ENCODE results near the gene FGF9.

The FGF9 gene

DNA sequence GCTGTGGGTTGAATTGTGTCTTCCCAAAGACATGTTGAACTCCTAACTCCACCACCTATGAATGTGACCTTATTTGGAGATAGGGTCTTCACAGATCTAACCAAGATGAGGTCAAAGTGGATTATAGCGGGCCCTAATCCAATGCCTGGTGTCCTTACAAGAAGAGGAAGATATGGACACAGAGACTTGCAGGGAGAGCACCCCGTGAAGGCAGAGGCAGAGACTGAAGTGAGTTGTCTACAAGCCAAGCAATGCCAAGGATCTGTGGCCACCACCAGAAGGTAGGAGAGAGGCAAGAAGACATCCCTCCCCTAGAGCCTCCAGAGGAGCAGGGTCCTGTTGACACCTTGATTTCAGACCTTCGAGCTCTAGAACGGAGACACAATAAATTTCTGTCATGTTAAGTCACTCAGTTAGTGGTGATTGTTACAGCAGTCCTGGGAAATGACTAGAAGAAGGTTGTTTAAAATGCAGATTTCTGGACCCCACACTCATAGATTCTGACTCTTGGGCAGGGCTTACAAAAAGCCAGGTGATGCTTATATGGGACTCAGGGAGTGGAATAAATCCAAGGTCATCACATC, 70.6 kb downstream of the FGF9 start:
- no peaks in the 10 kb centered on the region for H3K36me3 ChIP-seq (replicated peaks)
- H3K4me1 ChIP-seq = no peaks in the 10 kb centered on the region
- no peak overlapping the region for H3K4me3 ChIP-seq
- in situ Hi-C loops (cut with MboI; ENCODE audit: low sequenced_read_pairs) = no loop called here
- no peaks in the 10 kb centered on the region for H3K9me3 ChIP-seq
- H3K27me3 ChIP-seq (ENCODE audit: low read depth) = no peaks in the 10 kb centered on the region
- no peak for DNase-seq (ENCODE audit: low spot score in 2 of 2)

DNA sequence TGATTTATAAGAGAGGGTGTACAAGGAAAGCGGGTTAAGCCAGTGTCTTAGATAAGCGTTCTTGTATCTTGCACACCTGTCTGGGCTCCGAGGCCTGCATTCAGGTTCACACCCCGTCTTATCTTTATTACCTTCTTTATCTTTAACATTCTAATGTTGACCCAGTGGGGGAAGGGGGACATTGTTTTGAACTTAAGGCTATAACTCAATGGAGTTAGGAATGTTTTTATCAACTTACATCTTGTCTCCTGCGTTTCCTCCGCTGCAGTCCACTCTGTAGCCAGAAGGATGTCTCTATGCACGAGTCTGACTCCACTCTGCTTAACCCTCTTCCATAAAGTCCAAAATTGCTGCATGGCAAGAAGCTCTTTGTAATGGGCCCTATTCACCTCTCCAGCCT, 71.2 kb downstream of the FGF9 start:
- DNase-seq (ENCODE audit: low spot score in 2 of 2) = no peak
- Histone ChIP-seq H3K9me3 (no peaks in the 10 kb centered on the region), H3K36me3 (replicated peaks) (no peaks in the 10 kb centered on the region), H3K4me1 (no peaks in the 10 kb centered on the region), H3K27me3 (ENCODE audit: low read depth) (no peaks in the 10 kb centered on the region), H3K4me3 (no peak overlapping the region)
- in situ Hi-C loops (cut with MboI; ENCODE audit: low sequenced_read_pairs) = no loop called here

DNA sequence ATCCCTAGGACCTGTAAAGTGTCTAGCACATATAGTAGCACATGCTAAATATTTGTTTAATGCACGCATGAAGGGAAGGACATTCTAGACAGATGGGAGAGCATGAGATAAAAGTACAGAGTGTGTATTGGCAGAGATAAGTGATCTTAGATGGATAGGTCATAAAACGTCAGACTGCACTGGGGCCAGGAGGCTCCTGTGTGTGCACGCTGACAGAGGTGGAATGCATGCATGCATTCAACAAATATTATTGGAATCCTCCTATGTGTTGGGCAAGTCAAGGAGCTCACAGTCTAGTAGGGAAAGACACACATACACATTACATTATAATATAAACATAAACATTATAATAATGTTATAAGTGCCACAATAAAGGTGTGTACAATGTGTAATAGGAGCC, 73.3 kb downstream of the FGF9 start:
- Histone ChIP-seq H3K4me3 (no peak overlapping the region), H3K9me3 (no peaks in the 10 kb centered on the region; the same call in 1 of the 2 replicates), H3K27me3 (ENCODE audit: low read depth) (no peaks in the 10 kb centered on the region), H3K4me1 (no peaks in the 10 kb centered on the region), H3K36me3 (replicated peaks) (no peaks in the 10 kb centered on the region)
- no peak for DNase-seq (ENCODE audit: low spot score in 2 of 2)
- in situ Hi-C loops (cut with MboI; ENCODE audit: low sequenced_read_pairs) = no loop called here

DNA sequence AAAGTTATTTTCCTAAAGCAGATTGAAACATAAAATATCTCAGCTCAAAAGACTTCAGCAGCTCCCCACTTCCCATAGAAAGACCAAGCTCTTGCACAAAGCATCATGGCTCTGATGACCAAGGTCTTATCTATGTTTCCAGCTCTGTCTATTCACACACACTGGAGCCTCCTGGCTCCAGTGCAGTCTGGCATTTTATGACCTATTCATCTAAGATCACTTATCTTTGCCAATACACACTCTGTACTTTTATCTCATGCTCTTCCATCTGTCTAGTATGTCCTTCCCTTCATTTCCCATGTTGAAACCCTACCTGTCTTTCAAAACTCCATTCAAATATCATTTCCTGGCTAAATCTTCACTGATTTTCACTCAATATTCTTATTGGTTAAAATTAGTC, 74.4 kb downstream of the FGF9 start:
- H3K4me1 ChIP-seq = no peaks in the 10 kb centered on the region
- in situ Hi-C loops (cut with MboI; ENCODE audit: low sequenced_read_pairs) = no loop called here
- H3K27me3 ChIP-seq (ENCODE audit: low read depth) = no peaks in the 10 kb centered on the region
- no peak overlapping the region for H3K4me3 ChIP-seq
- DNase-seq (ENCODE audit: low spot score in 2 of 2) = no peak
- H3K36me3 ChIP-seq (replicated peaks) = no peaks in the 10 kb centered on the region
- H3K9me3 ChIP-seq = no peaks in the 10 kb centered on the region; the same call in 1 of the 2 replicates

DNA sequence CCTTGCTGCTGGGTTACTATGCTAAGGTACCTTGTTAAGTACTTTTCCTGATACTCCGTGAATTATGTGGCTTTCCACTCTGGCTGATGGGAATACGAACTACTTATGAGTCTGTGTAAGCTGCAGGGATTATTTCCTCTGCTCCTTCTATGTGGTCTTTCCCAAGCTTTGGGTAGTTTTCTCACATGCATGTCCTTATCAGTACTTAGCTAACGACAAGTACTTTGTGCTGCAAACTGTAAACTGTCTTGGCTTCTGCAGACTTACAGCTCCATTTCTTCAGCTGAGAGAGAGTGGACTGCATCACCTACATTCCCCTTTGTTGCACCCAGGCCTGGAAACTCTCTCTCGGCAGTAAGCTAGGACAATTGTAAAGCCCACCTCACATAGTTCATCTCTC, 76.6 kb downstream of the FGF9 start:
- in situ Hi-C loops (cut with MboI; ENCODE audit: low sequenced_read_pairs) = no loop called here
- Histone ChIP-seq H3K27me3 (ENCODE audit: low read depth) (no peaks in the 10 kb centered on the region), H3K4me1 (no peaks in the 10 kb centered on the region), H3K9me3 (peaks cover under 1% of the 10 kb centered on the region; the same call in 1 of the 2 replicates), H3K4me3 (no peak overlapping the region), H3K36me3 (replicated peaks) (no peaks in the 10 kb centered on the region)
- DNase-seq (ENCODE audit: low spot score in 2 of 2) = no peak

DNA sequence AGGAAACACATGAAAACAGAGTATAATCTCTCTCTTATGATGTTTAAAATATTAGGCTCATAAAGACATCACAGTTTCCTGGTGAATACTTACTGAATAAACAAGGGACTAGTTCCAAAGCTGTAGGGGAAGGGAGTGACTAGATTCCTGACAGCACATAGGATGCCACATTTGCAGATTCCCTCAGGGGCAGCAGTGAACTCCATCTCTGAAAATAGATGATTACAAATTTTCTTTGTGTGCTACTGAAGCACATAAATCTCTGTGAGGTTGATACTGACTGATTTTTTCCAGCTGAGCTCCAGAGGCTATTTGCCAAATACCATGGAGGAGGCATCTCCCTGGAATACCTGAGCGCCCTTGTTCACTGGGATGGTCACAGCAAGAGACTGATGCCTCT, 77.3 kb downstream of the FGF9 start:
- Histone ChIP-seq H3K4me1 (no peaks in the 10 kb centered on the region), H3K4me3 (no peak overlapping the region), H3K36me3 (replicated peaks) (no peaks in the 10 kb centered on the region), H3K9me3 (peaks cover 2% of the 10 kb centered on the region; the same call in 1 of the 2 replicates), H3K27me3 (ENCODE audit: low read depth) (no peaks in the 10 kb centered on the region)
- no peak for DNase-seq (ENCODE audit: low spot score in 2 of 2)
- in situ Hi-C loops (cut with MboI; ENCODE audit: low sequenced_read_pairs) = no loop called here

DNA sequence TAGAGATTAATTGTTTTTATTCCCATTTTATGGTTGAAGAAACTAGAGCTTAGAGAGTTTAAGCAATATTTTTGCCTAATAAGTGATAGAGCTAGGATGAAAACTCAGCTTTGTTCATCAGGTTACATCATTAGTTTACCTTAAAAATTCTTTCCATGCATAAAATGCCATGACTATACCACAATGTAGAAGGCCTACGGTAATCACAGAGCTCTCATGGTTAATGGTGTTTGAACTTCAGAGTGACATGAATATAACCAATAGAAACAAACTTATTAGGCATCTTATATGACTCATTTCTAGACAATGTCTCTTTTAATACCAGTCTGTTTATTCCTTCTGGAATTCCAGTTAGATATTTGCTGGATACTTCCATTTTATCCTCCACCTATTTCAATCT, 78.5 kb downstream of the FGF9 start:
- no peaks in the 10 kb centered on the region for H3K4me1 ChIP-seq
- H3K9me3 ChIP-seq = peaks cover 2% of the 10 kb centered on the region; the same call in 1 of the 2 replicates
- H3K36me3 ChIP-seq (replicated peaks) = no peaks in the 10 kb centered on the region
- H3K27me3 ChIP-seq (ENCODE audit: low read depth) = no peaks in the 10 kb centered on the region
- in situ Hi-C loops (cut with MboI; ENCODE audit: low sequenced_read_pairs) = no loop called here
- H3K4me3 ChIP-seq = no peak overlapping the region
- no peak for DNase-seq (ENCODE audit: low spot score in 2 of 2)

DNA sequence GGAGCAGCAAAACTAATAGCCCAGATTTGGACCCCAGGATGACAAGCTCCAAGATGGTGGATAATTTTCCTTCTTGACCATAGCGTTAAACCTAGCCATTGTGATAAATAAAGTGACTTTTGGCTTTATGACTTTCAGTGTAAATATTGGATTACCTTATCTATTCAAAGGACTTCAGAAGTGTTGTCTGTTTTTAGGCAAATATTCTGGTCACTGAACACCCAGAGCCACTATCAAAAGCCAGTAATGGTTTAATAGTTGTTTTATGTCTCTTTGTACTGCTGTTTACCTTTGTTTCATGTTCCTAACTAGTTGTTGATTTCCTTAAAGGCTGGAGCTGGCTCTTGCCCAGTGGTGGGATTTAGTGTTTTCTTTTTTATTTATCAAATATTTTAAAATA, 81.6 kb downstream of the FGF9 start:
- peaks cover 2% of the 10 kb centered on the region; the same call in 1 of the 2 replicates for H3K9me3 ChIP-seq
- in situ Hi-C loops (cut with MboI; ENCODE audit: low sequenced_read_pairs) = no loop called here
- DNase-seq (ENCODE audit: low spot score in 2 of 2) = no peak

DNA sequence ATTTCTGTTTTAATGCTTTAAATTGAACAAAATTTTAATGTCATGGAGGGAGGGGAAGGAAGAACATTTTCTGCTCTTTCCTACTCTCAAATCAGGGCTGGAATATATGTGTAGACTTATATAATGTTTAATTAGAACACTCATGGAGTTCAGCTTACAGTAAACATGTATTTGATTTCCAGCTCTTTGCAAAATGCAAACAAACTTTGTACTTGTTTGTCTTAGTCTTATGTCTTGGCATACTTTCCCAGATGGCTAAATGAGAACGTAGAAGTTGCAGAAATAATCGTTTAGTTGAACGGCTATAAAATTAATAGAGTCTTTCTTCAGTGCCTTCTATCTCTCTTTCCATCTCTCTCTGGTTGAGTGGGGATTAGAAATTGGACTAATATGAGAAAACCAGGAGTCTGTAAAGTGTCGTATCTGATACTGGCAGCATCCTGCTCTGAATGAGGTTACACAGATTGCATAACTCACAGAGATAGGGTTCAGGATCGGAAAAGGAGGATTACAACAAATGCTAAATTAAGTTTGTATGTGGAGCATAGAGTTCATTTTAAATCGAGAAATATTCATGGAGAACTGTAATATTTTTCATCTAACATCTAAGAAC, 82.3 kb downstream of the FGF9 start:
- H3K36me3 ChIP-seq (replicated peaks) = no peaks in the 10 kb centered on the region
- no peak for DNase-seq (ENCODE audit: low spot score in 2 of 2)
- H3K4me3 ChIP-seq = no peak overlapping the region
- H3K4me1 ChIP-seq = no peaks in the 10 kb centered on the region
- H3K27me3 ChIP-seq (ENCODE audit: low read depth) = no peaks in the 10 kb centered on the region
- in situ Hi-C loops (cut with MboI; ENCODE audit: low sequenced_read_pairs) = no loop called here
- H3K9me3 ChIP-seq = peaks cover 2% of the 10 kb centered on the region; the same call in 1 of the 2 replicates

More for the DNA sequence above, 81.6 kb downstream of the FGF9 start:
- Histone ChIP-seq H3K4me3 (no peak overlapping the region), H3K27me3 (ENCODE audit: low read depth) (no peaks in the 10 kb centered on the region), H3K4me1 (no peaks in the 10 kb centered on the region), H3K36me3 (replicated peaks) (no peaks in the 10 kb centered on the region)

All from HAP-1 (cell line).